ENCODE measurements around the gene OGFOD3. TPM values are rescaled to one million over a fixed set of nuclear protein-coding genes. Genes with fewer than 3 reads are reported as not detected.
A peak's percentile ranks its signal among the peaks of the same experiment; 100 is the strongest.

The OGFOD3 gene
- total and polyA plus RNA-seq, 9 of the 15 experiments (the other 6 are each of a cell fraction or from before 2014, with no cell fraction given): 0.69 to 44.7 (median 18.9) TPM

GRCh38 chr17:82367724-82368524 is 50.5 kb downstream of the OGFOD3 start (continued):
- TF ChIP-seq AFF1 (IDR thresholded peaks at IDR 0.05; ENCODE audit: low read depth in 1 of 2, partially characterized antibody in 2 of 2): peak; percentile 1 to 62
- peak; percentile 83 for TF ChIP-seq KDM5B (IDR thresholded peaks at IDR 0.05; ENCODE audit: insufficient replicate concordance, low read depth, low read length)
- TF ChIP-seq EHMT2 (IDR thresholded peaks at IDR 0.05): peak; percentile 73; the same call in 1 of the 2 replicates
- no peak for TF ChIP-seq FOXJ2 (tag; IDR thresholded peaks at IDR 0.05)
- no peak for TF ChIP-seq DACH1 (IDR thresholded peaks at IDR 0.05; ENCODE audit: partially characterized antibody)
- TF ChIP-seq ZBTB7A (IDR thresholded peaks at IDR 0.05; ENCODE audit: borderline replicate concordance, control insufficient read depth, low read depth, low read length): peak; percentile 21; the same call in 1 of the 2 replicates
- no peak for TF ChIP-seq SIX5 (IDR thresholded peaks at IDR 0.05; ENCODE audit: borderline replicate concordance in 1 of 2, insufficient read depth in 1 of 2, low read depth in 1 of 2, low read length in 2 of 2)
- TF ChIP-seq ELK1 (CRISPR knock-in tag; IDR thresholded peaks at IDR 0.05): no peak
- TF ChIP-seq HDAC6 (IDR thresholded peaks at IDR 0.05; ENCODE audit: low read depth, low read length): no peak
- TF ChIP-seq NEUROD1 (IDR thresholded peaks at IDR 0.05; ENCODE audit: borderline replicate concordance, low read depth, low read length, partially characterized antibody): peak; percentile 98
- TF ChIP-seq JUND (IDR thresholded peaks at IDR 0.05; ENCODE audit: borderline replicate concordance, low read depth, low read length): peak; percentile 49; the same call in 1 of the 2 replicates
- TF ChIP-seq JUND (tag; IDR thresholded peaks at IDR 0.05; ENCODE audit: borderline replicate concordance, low read depth, low read length): 0 out of 3 replicates have a peak, but pooled peaks have one; percentile 16
- no peak for TF ChIP-seq EP300 (IDR thresholded peaks at IDR 0.05; ENCODE audit: low read length)
- TF ChIP-seq HBP1 (CRISPR knock-in tag; IDR thresholded peaks at IDR 0.05): no peak
- TF ChIP-seq SMARCB1 (IDR thresholded peaks at IDR 0.05; ENCODE audit: insufficient read length, low read depth): no peak
- no peak for TF ChIP-seq THRB (CRISPR knock-in tag; conservative IDR thresholded peaks at IDR 0.05)
- peak; percentile 99 for TF ChIP-seq ASH1L (IDR thresholded peaks at IDR 0.05; ENCODE audit: borderline replicate concordance, low read depth, partially characterized antibody)
- no peak for TF ChIP-seq SMARCE1 (IDR thresholded peaks at IDR 0.05)
- peak; percentile 91 for TF ChIP-seq SP1 (CRISPR knock-in tag; IDR thresholded peaks at IDR 0.05)
